K562 (cell line): Measurements from ENCODE around the gene DLGAP5. TPM values are rescaled to one million over a fixed set of nuclear protein-coding genes. Genes with fewer than 3 reads are reported as not detected.

Experiments used
- ATAC-seq: fragments of 200-7000 bp; cut with Tn5 transposase; 3 replicates; pipeline ENCODE4 v1.9.1; 2020; ENCODE audit warnings: moderate library complexity
- BruUV-seq: library from RNA; stranded (reverse); fragments of 400-500 nt; replicated peaks from 2 replicates; lab custom pipeline; 2021; lab: Mats Ljungman, UMichigan
- CTCF ChIA-PET: fragments of 300-600 bp; formaldehyde crosslinking; extraction: SDS; loops from one replicate; lab custom pipeline; 2021; ENCODE audit warnings: low intra/inter-chr PET ratio; lab: Yijun Ruan, JAX
- POLR2A ChIA-PET: fragments of 300-600, 350-650 bp; sonication (Branson Sonifier 250); formaldehyde crosslinking; extraction: SDS; loops from one replicate; lab custom pipeline; 2021; ENCODE audit warnings: antibody characterized with exemption, inconsistent platforms; lab: Yijun Ruan, JAX
- DNase-seq, 4 experiments: peaks; one replicate each; pipeline versions ENCODE4 v3.0.0 to v3.0.0-alpha.2; 2011 to 2018; ENCODE audit warnings: low spot score in 3 of 4, mixed read lengths in 3 of 4; ENCODE audit errors: extremely low read depth in 1 of 4
- FAIRE-seq: peaks from 2 replicates; lab custom pipeline; 2011; peaks lifted over from hg19 to GRCh38; lab: Jason Lieb, UNC
- H2AFZ ChIP-seq: 2 replicates; pipeline ENCODE4 v1.6.0; 2011; ENCODE audit warnings: low read depth, low read length, control low read depth, inconsistent platforms
- H3K27ac ChIP-seq: fragments of 200-600 bp; 3 replicates; pipeline ENCODE4 v1.8.0; 2011; ENCODE audit warnings: low read depth, mild to moderate bottlenecking, control low read depth, inconsistent platforms, low read length, moderate library complexity, mixed read lengths; ENCODE audit errors: extremely low read depth
- H3K27me3 ChIP-seq, 2 experiments: fragments of 300-600 bp in 1 of 2; 2 replicates in 1 of 2; 3 replicates in 1 of 2; pipeline versions ENCODE4 v1.6.0 to v1.8.0; 2011; ENCODE audit warnings: inconsistent platforms in 2 of 2, low read length in 2 of 2, mild to moderate bottlenecking in 1 of 2, mixed read lengths in 1 of 2, moderate library complexity in 1 of 2; ENCODE audit not compliant: control insufficient read depth in 2 of 2, insufficient read depth in 2 of 2
- H3K36me3 ChIP-seq: fragments of 300-600 bp; 3 replicates; pipeline ENCODE4 v1.8.0; 2011; ENCODE audit warnings: mild to moderate bottlenecking, low read length, inconsistent platforms; ENCODE audit not compliant: control insufficient read depth, insufficient read depth
- H3K4me1 ChIP-seq, 2 experiments: fragments of 200-600 bp in 1 of 2; replicated peaks in 1 of 2; 2 replicates in 1 of 2; 3 replicates in 1 of 2; pipeline versions ENCODE4 v1.5.1 to v1.8.0; 2011; ENCODE audit warnings: inconsistent platforms in 2 of 2, low read length in 2 of 2, mild to moderate bottlenecking in 1 of 2, mixed read lengths in 1 of 2, moderate library complexity in 1 of 2; ENCODE audit not compliant: control insufficient read depth in 2 of 2, insufficient read depth in 2 of 2
- H3K4me2 ChIP-seq: 2 replicates; pipeline ENCODE4 v1.6.1; 2011; ENCODE audit warnings: low read length, control low read depth, inconsistent platforms, mixed read lengths; ENCODE audit not compliant: insufficient read depth
- H3K4me3 ChIP-seq: fragments of 200-600 bp; sonication (generic), shearing (Covaris generic); 2 replicates; pipeline ENCODE4 v1.5.1; 2016; ENCODE audit warnings: control low read depth, inconsistent platforms
- H3K79me2 ChIP-seq: fragments of 200-600 bp; 3 replicates; pipeline ENCODE4 v1.8.0; 2011; ENCODE audit warnings: low read length, inconsistent platforms; ENCODE audit not compliant: control insufficient read depth, insufficient read depth
- H3K9ac ChIP-seq, 2 experiments: 2 replicates each; pipeline versions ENCODE4 v1.6.0 to v1.6.1; 2011; ENCODE audit warnings: low read depth in 2 of 2, low read length in 2 of 2, control low read depth in 1 of 2, inconsistent platforms in 1 of 2, mild to moderate bottlenecking in 1 of 2, mixed read lengths in 1 of 2; ENCODE audit not compliant: insufficient read depth in 1 of 2
- H3K9me1 ChIP-seq: one replicate; pipeline ENCODE4 v1.6.0; 2011; ENCODE audit warnings: inconsistent platforms, mild to moderate bottlenecking, low read length, moderate library complexity; ENCODE audit not compliant: control insufficient read depth, insufficient read depth
- H3K9me3 ChIP-seq: replicated peaks from 2 replicates; pipeline ENCODE4 v1.5.1; 2011; ENCODE audit warnings: low read depth, low read length, inconsistent platforms; ENCODE audit not compliant: control insufficient read depth, insufficient read depth
- H4K20me1 ChIP-seq: replicated peaks from 2 replicates; pipeline ENCODE4 v1.6.1; 2011; ENCODE audit warnings: low read length, inconsistent platforms, mixed read lengths; ENCODE audit not compliant: control insufficient read depth, insufficient read depth
- ATF7 ChIP-seq: fragments of 450-650 bp; IDR thresholded peaks from 2 replicates; pipeline ENCODE4 v1.7.1; 2014; ENCODE audit warnings: mild to moderate bottlenecking, moderate library complexity
- BRF2 ChIP-seq: IDR thresholded peaks from 3 replicates; pipeline ENCODE4 v1.6.1; 2011; ENCODE audit warnings: borderline replicate concordance, mild to moderate bottlenecking; ENCODE audit not compliant: insufficient read length, insufficient read depth
- CEBPB ChIP-seq: fragments of 450-650 bp; IDR thresholded peaks from 2 replicates; pipeline ENCODE4 v1.6.1; 2016; ENCODE audit warnings: missing genetic modification characterization, missing compliant biosample characterization
- HMG20B ChIP-seq: fragments of 250-450 bp; sonication (Bioruptor Pico); IDR thresholded peaks from 2 replicates; pipeline ENCODE4 v1.5.0; 2021; ENCODE audit warnings: mild to moderate bottlenecking
- MAFG ChIP-seq: fragments of 450-650 bp; conservative IDR thresholded peaks from 2 replicates; pipeline ENCODE4 v1.6.1; 2016; ENCODE audit warnings: missing genetic modification characterization, missing compliant biosample characterization
- MBD2 ChIP-seq: sonication (generic); IDR thresholded peaks from 2 replicates; pipeline ENCODE4 v1.6.1; 2016; ENCODE audit warnings: low read depth, borderline replicate concordance
- MTA2 ChIP-seq: fragments of 450-650 bp; IDR thresholded peaks from 2 replicates; pipeline ENCODE4 v1.6.1; 2016; ENCODE audit warnings: low read depth
- PML ChIP-seq: IDR thresholded peaks from 2 replicates; pipeline ENCODE4 v1.6.1; 2012; ENCODE audit warnings: low read length, inconsistent platforms
- PTTG1 ChIP-seq: fragments of 450-650 bp; IDR thresholded peaks from 2 replicates; pipeline ENCODE4 v1.6.1; 2016; ENCODE audit warnings: low read depth, mild to moderate bottlenecking, missing genetic modification characterization, missing compliant biosample characterization
- PYGO2 ChIP-seq: fragments of 450-650 bp; IDR thresholded peaks from 2 replicates; pipeline ENCODE4 v1.6.1; 2016; ENCODE audit warnings: mild to moderate bottlenecking, missing genetic modification characterization, moderate library complexity, missing compliant biosample characterization
- RBM22 ChIP-seq: fragments of 200-400 bp; formaldehyde crosslinking; IDR thresholded peaks from 2 replicates; pipeline ENCODE4 v1.6.1; 2018; ENCODE audit warnings: low read length, low read depth; ENCODE audit not compliant: poor library complexity, severe bottlenecking
- RBM34 ChIP-seq: fragments of 200-400 bp; formaldehyde crosslinking; IDR thresholded peaks from 2 replicates; pipeline ENCODE4 v1.6.1; 2018; ENCODE audit warnings: low read length, borderline replicate concordance; ENCODE audit not compliant: insufficient read depth
- U2AF2 ChIP-seq: fragments of 200-400 bp; formaldehyde crosslinking; optimal IDR thresholded peaks from 2 replicates; pipeline ENCODE3; 2017; ENCODE audit warnings: low read depth, mild to moderate bottlenecking, low read length
- ZFX ChIP-seq: sonication (generic); formaldehyde crosslinking; IDR thresholded peaks from 2 replicates; pipeline ENCODE4 v1.8.0; 2022; ENCODE audit warnings: mild to moderate bottlenecking, missing genetic modification reagents, moderate library complexity
- ZNF165 ChIP-seq: fragments of 250-450 bp; sonication (Bioruptor Pico); IDR thresholded peaks from 2 replicates; pipeline ENCODE4 v1.4.0; 2020; ENCODE audit warnings: borderline replicate concordance
- ZNF354B ChIP-seq: fragments of 250-450 bp; sonication (Bioruptor Pico); IDR thresholded peaks from 2 replicates; pipeline ENCODE4 v1.4.0; 2020
- ZNF384 ChIP-seq: IDR thresholded peaks from 2 replicates; pipeline ENCODE4 v1.6.1; 2012; ENCODE audit warnings: low read depth, low read length, improper control_type of control experiment
- ZNF77 ChIP-seq: fragments of 250-450 bp; sonication (Bioruptor Pico); IDR thresholded peaks from 2 replicates; pipeline ENCODE4 v1.5.0; 2020
- WGBS: fragments of 100-300 bp; shearing (Covaris generic); methylation state at CpG from one replicate; pipeline ENCODE4 v1.1.6; 2016; ENCODE audit warnings: low coverage, mixed read lengths; ENCODE audit not compliant: insufficient coverage; ENCODE audit errors: missing lambda C conversion rate; 5-methylcytosine and 5-hydroxymethylcytosine counted together
- in situ Hi-C: fragments of 300-500 bp; cut with MboI; formaldehyde crosslinking; loops from 4 replicates; pipeline ENCODE4 v1.15.0; 2018; ENCODE audit warnings: inconsistent platforms, mixed read lengths
- intact Hi-C: fragments of 100-400 bp; cut with micrococcal nuclease; formaldehyde crosslinking; loops from 2 replicates; pipeline ENCODE4 v1.14.2; 2022
- polyA plus RNA-seq, 8 experiments: library from polyadenylated mRNA; depleted of rRNA in 4 of 8; stranded (reverse) in 5 of 8; unstranded in 3 of 8; fragments of >200 nt; fragmentation: Nextera tagmentation in 2 of 8; fragmentation: Illumina TruSeq in 1 of 8; extraction: Ambion mirVana in 2 of 8; extraction: Trizol in 1 of 8; gene quantifications; 2 replicates each; pipeline versions ENCODE4 v1.2.1 to v1.2.3, GENCODE V29; 2011 to 2014; ENCODE audit warnings: inconsistent platforms in 1 of 8, missing spikeins in 1 of 8
- total RNA-seq, 7 experiments: library from RNA; depleted of rRNA in 6 of 7; stranded (reverse); fragments of >200 nt in 6 of 7; fragmentation: Illumina TruSeq in 2 of 7; extraction: Trizol in 2 of 7; gene quantifications; 2 replicates each; pipeline versions ENCODE4 v1.2.1 to v1.2.3, GENCODE V29; 2011 to 2021; ENCODE audit warnings: low replicate concordance in 1 of 7
- TF ChIP-seq, protein P1 (sequence below): sonication (generic); formaldehyde crosslinking; IDR thresholded peaks from 2 replicates; pipeline ENCODE4 v1.8.1; 2023; ENCODE audit warnings: mild to moderate bottlenecking, missing genetic modification reagents

Gene DLGAP5
- total and polyA plus RNA-seq, 9 of the 15 experiments (the other 6 are each of a cell fraction or from before 2014, with no cell fraction given): 39.1 to 80.0 (median 59.9) TPM

- TF ChIP-seq PTTG1 (tag) (no peak), ZFX (no peak), ATF7 (no peak), CEBPB (tag) (no peak), ZNF77 (CRISPR knock-in tag) (no peak), ZNF165 (CRISPR knock-in tag) (no peak), HMG20B (CRISPR knock-in tag) (no peak), ZNF384 (no peak), BRF2 (no peak), MAFG (tag) (no peak), ZNF354B (CRISPR knock-in tag) (no peak), RBM34 (no peak), U2AF2 (no peak), PML (no peak), RBM22 (no peak), MTA2 (no peak), MBD2 (no peak), PYGO2 (tag) (no peak)
- TF ChIP-seq, protein P1, sequence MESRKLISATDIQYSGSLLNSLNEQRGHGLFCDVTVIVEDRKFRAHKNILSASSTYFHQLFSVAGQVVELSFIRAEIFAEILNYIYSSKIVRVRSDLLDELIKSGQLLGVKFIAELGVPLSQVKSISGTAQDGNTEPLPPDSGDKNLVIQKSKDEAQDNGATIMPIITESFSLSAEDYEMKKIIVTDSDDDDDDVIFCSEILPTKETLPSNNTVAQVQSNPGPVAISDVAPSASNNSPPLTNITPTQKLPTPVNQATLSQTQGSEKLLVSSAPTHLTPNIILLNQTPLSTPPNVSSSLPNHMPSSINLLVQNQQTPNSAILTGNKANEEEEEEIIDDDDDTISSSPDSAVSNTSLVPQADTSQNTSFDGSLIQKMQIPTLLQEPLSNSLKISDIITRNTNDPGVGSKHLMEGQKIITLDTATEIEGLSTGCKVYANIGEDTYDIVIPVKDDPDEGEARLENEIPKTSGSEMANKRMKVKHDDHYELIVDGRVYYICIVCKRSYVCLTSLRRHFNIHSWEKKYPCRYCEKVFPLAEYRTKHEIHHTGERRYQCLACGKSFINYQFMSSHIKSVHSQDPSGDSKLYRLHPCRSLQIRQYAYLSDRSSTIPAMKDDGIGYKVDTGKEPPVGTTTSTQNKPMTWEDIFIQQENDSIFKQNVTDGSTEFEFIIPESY: no peak
- in situ Hi-C loops (loop anchor here (25.0 kb wide), 1 partner anchor 1287 kb away; no protein-coding TSS in a partner anchor), intact Hi-C loops (no loop called here)
- Histone ChIP-seq H3K9me1 (no peaks in the 10 kb centered on the region), H3K36me3 (no peaks in the 10 kb centered on the region), H2AFZ (0 out of 2 replicates have a peak overlapping the region, but pooled peaks have one; percentile 59), H3K4me2 (no peak overlapping the region), H3K27ac (no peak overlapping the region), H3K9ac (no peak overlapping the region), H3K27me3 (no peaks in the 10 kb centered on the region), H3K4me3 (no peak overlapping the region), H3K4me1 (no peaks in the 10 kb centered on the region; a peak in 1 of 5 replicates), H4K20me1 (no peaks in the 10 kb centered on the region), H3K9me3 (no peaks in the 10 kb centered on the region), H3K79me2 (no peaks in the 10 kb centered on the region)
- 20% methylated on average over 3 of the region's 3 CpGs for WGBS
- BruUV-seq: no TSS peak
- ChIA-PET CTCF (no interaction called here), POLR2A (no interaction called here)
- FAIRE-seq (no peak), DNase-seq (no peak), ATAC-seq (no peak; the same call in 2 of the 3 replicates)
Observed at GRCh38 chr14:55200651-55201050, 9.3 kb upstream of the DLGAP5 start.
